HepG2 (cell line): ENCODE data around the gene ADSS1. TPM values are rescaled to one million over a fixed set of nuclear protein-coding genes. Genes with fewer than 3 reads are reported as not detected.

ENCODE experiments used
- DPF2 ChIP-seq: sonication (generic); formaldehyde crosslinking; IDR thresholded peaks from 2 replicates; pipeline ENCODE4 v1.4.0; 2020; ENCODE audit warnings: mild to moderate bottlenecking, low read depth, missing genetic modification reagents, borderline replicate concordance
- EED ChIP-seq: sonication (generic); formaldehyde crosslinking; IDR thresholded peaks from 2 replicates; pipeline ENCODE4 v1.5.0; 2020; ENCODE audit warnings: mild to moderate bottlenecking, missing genetic modification reagents
- ELF1 ChIP-seq: sonication (generic); formaldehyde crosslinking; IDR thresholded peaks from 2 replicates; pipeline ENCODE4 v1.4.0; 2020; ENCODE audit warnings: missing genetic modification reagents
- FLYWCH1 ChIP-seq: sonication (generic); formaldehyde crosslinking; IDR thresholded peaks from 2 replicates; pipeline ENCODE4 v1.8.1; 2023; ENCODE audit warnings: mild to moderate bottlenecking, missing genetic modification reagents
- GATA4 ChIP-seq: sonication (generic); IDR thresholded peaks from 2 replicates; pipeline ENCODE4 v1.6.1; 2016; ENCODE audit warnings: antibody characterized with exemption, low read depth, borderline replicate concordance
- JUNB ChIP-seq: sonication (generic); formaldehyde crosslinking; IDR thresholded peaks from 2 replicates; pipeline ENCODE4 v1.8.0; 2022; ENCODE audit warnings: missing genetic modification reagents, mild to moderate bottlenecking, borderline replicate concordance
- KDM2A ChIP-seq: sonication (generic); formaldehyde crosslinking; IDR thresholded peaks from 2 replicates; pipeline ENCODE4 v1.4.0; 2020; ENCODE audit warnings: low read depth, missing genetic modification reagents, borderline replicate concordance
- LRRFIP1 ChIP-seq: sonication (generic); formaldehyde crosslinking; conservative IDR thresholded peaks from 2 replicates; pipeline ENCODE4 v1.4.0; 2020; ENCODE audit warnings: missing genetic modification reagents
- ZNF687 ChIP-seq: sonication (generic); formaldehyde crosslinking; IDR thresholded peaks from 2 replicates; pipeline ENCODE4 v1.5.1; 2020; ENCODE audit warnings: mild to moderate bottlenecking, missing genetic modification reagents, moderate library complexity
- ZNF768 ChIP-seq: sonication (generic); formaldehyde crosslinking; IDR thresholded peaks from 2 replicates; pipeline ENCODE4 v1.4.0; 2020; ENCODE audit warnings: missing genetic modification reagents
- ZNF772 ChIP-seq: sonication (generic); formaldehyde crosslinking; IDR thresholded peaks from 2 replicates; pipeline ENCODE4 v1.5.0; 2020; ENCODE audit warnings: mild to moderate bottlenecking, missing genetic modification reagents
- polyA plus RNA-seq, 8 experiments: library from polyadenylated mRNA; depleted of rRNA in 3 of 8; stranded (reverse) in 7 of 8; unstranded in 1 of 8; fragments of >200 nt; fragmentation: Illumina TruSeq in 4 of 8; extraction: Trizol in 4 of 8; gene quantifications; 2 replicates each; pipeline versions ENCODE4 v1.2.1 to v1.2.3, GENCODE V29; 2011 to 2016; ENCODE audit warnings: low read depth in 4 of 8, missing spikeins in 1 of 8, mixed read lengths in 1 of 8; ENCODE audit not compliant: insufficient read depth in 1 of 8
- total RNA-seq, 5 experiments: library from RNA; depleted of rRNA; stranded (reverse); fragments of >200 nt; fragmentation: Illumina TruSeq; extraction: Trizol; gene quantifications; 2 replicates each; pipeline ENCODE4 v1.2.3, GENCODE V29; 2016; ENCODE audit warnings: low read depth in 1 of 5
- TF ChIP-seq, protein P1 (sequence below): IDR thresholded peaks from 2 replicates; pipeline ENCODE4 v1.6.1; 2016; ENCODE audit warnings: mild to moderate bottlenecking
- TF ChIP-seq, protein P2 (sequence below): sonication (generic); formaldehyde crosslinking; IDR thresholded peaks from 2 replicates; pipeline ENCODE4 v1.4.0; 2020; ENCODE audit warnings: missing genetic modification reagents
- TF ChIP-seq, protein P3 (sequence below): IDR thresholded peaks from 2 replicates; pipeline ENCODE4 v1.6.1; 2018; ENCODE audit warnings: missing genetic modification reagents
- TF ChIP-seq, protein P4 (sequence below): IDR thresholded peaks from 2 replicates; pipeline ENCODE4 v1.6.1; 2012; ENCODE audit warnings: inconsistent platforms

ADSS1 gene
- total and polyA plus RNA-seq, 2 of the 13 experiments (the other 11 are each of a cell fraction or from before 2014, with no cell fraction given) = 1.0 to 36.7 TPM

- TF ChIP-seq ZNF687 (CRISPR knock-in tag) (peak; percentile 92), JUNB (CRISPR knock-in tag) (0 out of 2 replicates have a peak, but pooled peaks have one; percentile 39), ZNF768 (CRISPR knock-in tag) (0 out of 2 replicates have a peak, but pooled peaks have one; percentile 10), DPF2 (CRISPR knock-in tag) (peak; percentile 59), LRRFIP1 (no peak), ELF1 (CRISPR knock-in tag) (peak; percentile 89), ZNF772 (peak; percentile 50; the same call in 1 of the 2 replicates), GATA4 (peak; percentile 12; the same call in 1 of the 2 replicates), FLYWCH1 (CRISPR knock-in tag) (peak; percentile 60; the same call in 1 of the 2 replicates), KDM2A (CRISPR knock-in tag) (peak; percentile 25; the same call in 1 of the 2 replicates), EED (no peak)
- TF ChIP-seq, protein P1, sequence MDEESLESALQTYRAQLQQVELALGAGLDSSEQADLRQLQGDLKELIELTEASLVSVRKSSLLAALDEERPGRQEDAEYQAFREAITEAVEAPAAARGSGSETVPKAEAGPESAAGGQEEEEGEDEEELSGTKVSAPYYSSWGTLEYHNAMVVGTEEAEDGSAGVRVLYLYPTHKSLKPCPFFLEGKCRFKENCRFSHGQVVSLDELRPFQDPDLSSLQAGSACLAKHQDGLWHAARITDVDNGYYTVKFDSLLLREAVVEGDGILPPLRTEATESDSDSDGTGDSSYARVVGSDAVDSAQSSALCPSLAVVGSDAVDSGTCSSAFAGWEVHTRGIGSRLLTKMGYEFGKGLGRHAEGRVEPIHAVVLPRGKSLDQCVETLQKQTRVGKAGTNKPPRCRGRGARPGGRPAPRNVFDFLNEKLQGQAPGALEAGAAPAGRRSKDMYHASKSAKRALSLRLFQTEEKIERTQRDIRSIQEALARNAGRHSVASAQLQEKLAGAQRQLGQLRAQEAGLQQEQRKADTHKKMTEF (CRISPR knock-in tag) = peak; percentile 83; the same call in 1 of the 2 replicates
- TF ChIP-seq, protein P2, sequence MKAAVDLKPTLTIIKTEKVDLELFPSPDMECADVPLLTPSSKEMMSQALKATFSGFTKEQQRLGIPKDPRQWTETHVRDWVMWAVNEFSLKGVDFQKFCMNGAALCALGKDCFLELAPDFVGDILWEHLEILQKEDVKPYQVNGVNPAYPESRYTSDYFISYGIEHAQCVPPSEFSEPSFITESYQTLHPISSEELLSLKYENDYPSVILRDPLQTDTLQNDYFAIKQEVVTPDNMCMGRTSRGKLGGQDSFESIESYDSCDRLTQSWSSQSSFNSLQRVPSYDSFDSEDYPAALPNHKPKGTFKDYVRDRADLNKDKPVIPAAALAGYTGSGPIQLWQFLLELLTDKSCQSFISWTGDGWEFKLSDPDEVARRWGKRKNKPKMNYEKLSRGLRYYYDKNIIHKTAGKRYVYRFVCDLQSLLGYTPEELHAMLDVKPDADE (CRISPR knock-in tag) = no peak
- TF ChIP-seq, protein P3, sequence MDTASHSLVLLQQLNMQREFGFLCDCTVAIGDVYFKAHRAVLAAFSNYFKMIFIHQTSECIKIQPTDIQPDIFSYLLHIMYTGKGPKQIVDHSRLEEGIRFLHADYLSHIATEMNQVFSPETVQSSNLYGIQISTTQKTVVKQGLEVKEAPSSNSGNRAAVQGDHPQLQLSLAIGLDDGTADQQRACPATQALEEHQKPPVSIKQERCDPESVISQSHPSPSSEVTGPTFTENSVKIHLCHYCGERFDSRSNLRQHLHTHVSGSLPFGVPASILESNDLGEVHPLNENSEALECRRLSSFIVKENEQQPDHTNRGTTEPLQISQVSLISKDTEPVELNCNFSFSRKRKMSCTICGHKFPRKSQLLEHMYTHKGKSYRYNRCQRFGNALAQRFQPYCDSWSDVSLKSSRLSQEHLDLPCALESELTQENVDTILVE (CRISPR knock-in tag) = peak; percentile 52; the same call in 1 of the 2 replicates
- TF ChIP-seq, protein P4, sequence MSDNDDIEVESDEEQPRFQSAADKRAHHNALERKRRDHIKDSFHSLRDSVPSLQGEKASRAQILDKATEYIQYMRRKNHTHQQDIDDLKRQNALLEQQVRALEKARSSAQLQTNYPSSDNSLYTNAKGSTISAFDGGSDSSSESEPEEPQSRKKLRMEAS = peak; percentile 50
Observed at GRCh38 chr14:104687601-104688504, 36.2 kb upstream of the ADSS1 start (continued).
